K562 (cell line): ENCODE measurements around the gene MTA1. TPM values are rescaled to one million over a fixed set of nuclear protein-coding genes. Genes with fewer than 3 reads are reported as not detected.

Experiments
- CEBPB ChIP-seq: fragments of 450-650 bp; IDR thresholded peaks from 2 replicates; pipeline ENCODE4 v1.6.1; 2016; ENCODE audit warnings: missing genetic modification characterization, missing compliant biosample characterization
- CREB1 ChIP-seq, 2 experiments: sonication (generic) in 1 of 2; formaldehyde crosslinking in 1 of 2; IDR thresholded peaks; 2 replicates each; pipeline versions ENCODE4 v1.6.1 to v1.8.0; 2012 to 2022; ENCODE audit warnings: inconsistent platforms in 1 of 2, mild to moderate bottlenecking in 1 of 2, missing genetic modification reagents in 1 of 2, moderate library complexity in 1 of 2
- E2F3 ChIP-seq: fragments of 250-450 bp; sonication (Bioruptor Pico); IDR thresholded peaks from 2 replicates; pipeline ENCODE4 v1.4.0; 2020; ENCODE audit warnings: mild to moderate bottlenecking
- FOXK2 ChIP-seq, 2 experiments: fragments of 450-650 bp; IDR thresholded peaks in 1 of 2; conservative IDR thresholded peaks in 1 of 2; 2 replicates each; pipeline ENCODE4 v1.6.1; 2016; ENCODE audit warnings: low read depth in 2 of 2, mild to moderate bottlenecking in 1 of 2
- GABPB1 ChIP-seq: sonication (generic); formaldehyde crosslinking; IDR thresholded peaks from 2 replicates; pipeline ENCODE4 v1.8.0; 2022; ENCODE audit warnings: mild to moderate bottlenecking, missing genetic modification reagents
- HDAC2 ChIP-seq: fragments of 450-650 bp; IDR thresholded peaks from 2 replicates; pipeline ENCODE4 v1.6.1; 2016; ENCODE audit warnings: mild to moderate bottlenecking
- MBD2 ChIP-seq: sonication (generic); IDR thresholded peaks from 2 replicates; pipeline ENCODE4 v1.6.1; 2016; ENCODE audit warnings: low read depth, borderline replicate concordance
- MYC ChIP-seq, 2 experiments: fragments of 250-450 bp in 1 of 2; sonication (Bioruptor Pico) in 1 of 2; IDR thresholded peaks; 2 replicates each; pipeline versions ENCODE4 v1.5.1 to v1.6.1; 2012 to 2021; ENCODE audit warnings: low read depth in 2 of 2, borderline replicate concordance in 1 of 2, improper control_type of control experiment in 1 of 2, low read length in 1 of 2, mild to moderate bottlenecking in 1 of 2, moderate library complexity in 1 of 2
- NFYB ChIP-seq: IDR thresholded peaks from 2 replicates; pipeline ENCODE4 v1.6.1; 2011; ENCODE audit warnings: mild to moderate bottlenecking, moderate library complexity; ENCODE audit not compliant: insufficient read length; ENCODE audit errors: extremely low read depth
- RBFOX2 ChIP-seq: fragments of 200-400 bp; formaldehyde crosslinking; IDR thresholded peaks from 2 replicates; pipeline ENCODE4 v1.6.1; 2017; ENCODE audit warnings: low read depth, mild to moderate bottlenecking, low read length, moderate library complexity
- TAF1 ChIP-seq: IDR thresholded peaks from 2 replicates; pipeline ENCODE4 v1.6.1; 2011; ENCODE audit warnings: mild to moderate bottlenecking, low read length, moderate library complexity; ENCODE audit not compliant: insufficient read depth, control insufficient read depth, severe bottlenecking; ENCODE audit errors: extremely low read depth
- ZNF263 ChIP-seq: sonication (generic); formaldehyde crosslinking; IDR thresholded peaks from 2 replicates; pipeline ENCODE4 v1.8.0; 2022; ENCODE audit warnings: mild to moderate bottlenecking, missing genetic modification reagents, borderline replicate concordance
- ZNF584 ChIP-seq: fragments of 200-800 bp; sonication (Bioruptor generic); IDR thresholded peaks from 2 replicates; pipeline ENCODE4 v1.6.1; 2016; ENCODE audit warnings: low read depth, mild to moderate bottlenecking, missing genetic modification characterization, missing compliant biosample characterization
- polyA plus RNA-seq, 8 experiments: library from polyadenylated mRNA; depleted of rRNA in 4 of 8; stranded (reverse) in 5 of 8; unstranded in 3 of 8; fragments of >200 nt; fragmentation: Nextera tagmentation in 2 of 8; fragmentation: Illumina TruSeq in 1 of 8; extraction: Ambion mirVana in 2 of 8; extraction: Trizol in 1 of 8; gene quantifications; 2 replicates each; pipeline versions ENCODE4 v1.2.1 to v1.2.3, GENCODE V29; 2011 to 2014; ENCODE audit warnings: inconsistent platforms in 1 of 8, missing spikeins in 1 of 8
- total RNA-seq, 7 experiments: library from RNA; depleted of rRNA in 6 of 7; stranded (reverse); fragments of >200 nt in 6 of 7; fragmentation: Illumina TruSeq in 2 of 7; extraction: Trizol in 2 of 7; gene quantifications; 2 replicates each; pipeline versions ENCODE4 v1.2.1 to v1.2.3, GENCODE V29; 2011 to 2021; ENCODE audit warnings: low replicate concordance in 1 of 7
- TF ChIP-seq, protein P1 (sequence below): conservative IDR thresholded peaks from 2 replicates; pipeline ENCODE4 v1.6.1; 2011; ENCODE audit warnings: low read depth, mild to moderate bottlenecking, low read length; ENCODE audit not compliant: control insufficient read depth
- TF ChIP-seq, protein P2 (sequence below): fragments of 250-450 bp; sonication (Bioruptor Pico); IDR thresholded peaks from 2 replicates; pipeline ENCODE4 v1.5.0; 2020; ENCODE audit warnings: mild to moderate bottlenecking

The MTA1 gene
- total and polyA plus RNA-seq, 9 of the 15 experiments (the other 6 are each of a cell fraction or from before 2014, with no cell fraction given), result 0.13 to 118 (median 32.3) TPM

DNA sequence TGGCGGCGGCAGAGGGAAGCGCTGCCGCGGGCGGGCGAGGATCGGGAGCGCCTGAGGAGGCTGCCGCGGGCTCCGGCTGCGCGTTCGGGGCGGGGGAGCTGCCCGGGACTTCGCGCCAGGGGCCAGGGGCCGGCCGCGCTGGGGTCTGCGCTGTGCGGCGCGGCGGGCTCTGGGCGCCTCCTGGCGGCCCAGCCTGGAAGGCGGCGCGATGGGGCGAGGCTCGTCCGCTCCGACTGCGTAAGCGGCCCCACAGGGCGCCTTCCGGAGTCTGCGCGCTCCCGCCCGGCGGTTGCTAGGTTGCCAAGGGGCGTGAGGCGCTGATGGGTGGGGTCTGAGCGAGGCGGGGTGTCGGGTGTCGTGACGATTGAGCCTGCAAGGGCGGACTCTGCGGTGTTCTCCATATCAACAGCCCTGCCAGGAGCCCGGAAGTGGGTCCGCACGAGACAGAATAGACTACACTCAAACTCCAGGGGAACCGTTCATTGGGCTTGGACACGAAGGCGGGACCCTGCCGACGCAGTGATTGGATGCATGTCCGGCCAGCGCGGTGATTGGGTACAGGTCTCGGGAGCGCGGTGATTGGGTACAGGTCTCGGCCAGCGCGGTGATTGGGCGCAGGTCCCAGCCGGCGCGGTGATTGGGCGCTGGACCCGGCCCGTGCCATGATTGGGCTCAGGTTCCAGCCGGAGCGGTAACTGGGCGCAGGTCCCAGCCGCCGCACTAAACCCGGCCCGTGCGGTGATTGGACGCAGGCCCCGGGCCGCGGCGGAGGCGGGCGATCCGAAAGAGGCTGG lies 71.1 kb downstream of the MTA1 start, which contains the start of gene TEDC1 (continued):
- TF ChIP-seq, protein P1, sequence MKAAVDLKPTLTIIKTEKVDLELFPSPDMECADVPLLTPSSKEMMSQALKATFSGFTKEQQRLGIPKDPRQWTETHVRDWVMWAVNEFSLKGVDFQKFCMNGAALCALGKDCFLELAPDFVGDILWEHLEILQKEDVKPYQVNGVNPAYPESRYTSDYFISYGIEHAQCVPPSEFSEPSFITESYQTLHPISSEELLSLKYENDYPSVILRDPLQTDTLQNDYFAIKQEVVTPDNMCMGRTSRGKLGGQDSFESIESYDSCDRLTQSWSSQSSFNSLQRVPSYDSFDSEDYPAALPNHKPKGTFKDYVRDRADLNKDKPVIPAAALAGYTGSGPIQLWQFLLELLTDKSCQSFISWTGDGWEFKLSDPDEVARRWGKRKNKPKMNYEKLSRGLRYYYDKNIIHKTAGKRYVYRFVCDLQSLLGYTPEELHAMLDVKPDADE, result peak; percentile 59; the same call in 1 of the 2 replicates
- TF ChIP-seq ZNF584 (CRISPR knock-in tag) (peak; percentile 81), ZNF263 (no peak), NFYB (peak; percentile 92), MBD2 (peak; percentile 98), HDAC2 (no peak), CEBPB (tag) (no peak), MYC (IDR thresholded peaks at IDR 0.05; ENCODE audit: low read depth, low read length) (peak; percentile 76), MYC (CRISPR knock-in tag; IDR thresholded peaks at IDR 0.05; ENCODE audit: borderline replicate concordance, low read depth) (no peak), E2F3 (CRISPR knock-in tag) (peak; percentile 21; the same call in 1 of the 2 replicates), FOXK2 (conservative IDR thresholded peaks at IDR 0.05 in 1 of 2, IDR thresholded peaks at IDR 0.05 in 1 of 2; ENCODE audit: low read depth in 2 of 2) (peak; percentile 97 to 98), TAF1 (peak; percentile 74), RBFOX2 (peak; percentile 84), GABPB1 (CRISPR knock-in tag) (peak; percentile 100), CREB1 (IDR thresholded peaks at IDR 0.05) (peak; percentile 68), CREB1 (CRISPR knock-in tag; IDR thresholded peaks at IDR 0.05) (peak; percentile 77)
- TF ChIP-seq, protein P2, sequence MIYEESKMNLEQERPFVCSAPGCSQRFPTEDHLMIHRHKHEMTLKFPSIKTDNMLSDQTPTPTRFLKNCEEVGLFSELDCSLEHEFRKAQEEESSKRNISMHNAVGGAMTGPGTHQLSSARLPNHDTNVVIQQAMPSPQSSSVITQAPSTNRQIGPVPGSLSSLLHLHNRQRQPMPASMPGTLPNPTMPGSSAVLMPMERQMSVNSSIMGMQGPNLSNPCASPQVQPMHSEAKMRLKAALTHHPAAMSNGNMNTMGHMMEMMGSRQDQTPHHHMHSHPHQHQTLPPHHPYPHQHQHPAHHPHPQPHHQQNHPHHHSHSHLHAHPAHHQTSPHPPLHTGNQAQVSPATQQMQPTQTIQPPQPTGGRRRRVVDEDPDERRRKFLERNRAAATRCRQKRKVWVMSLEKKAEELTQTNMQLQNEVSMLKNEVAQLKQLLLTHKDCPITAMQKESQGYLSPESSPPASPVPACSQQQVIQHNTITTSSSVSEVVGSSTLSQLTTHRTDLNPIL (CRISPR knock-in tag), result no peak
